HCT116 (cell line): ENCODE data around the gene MT4. TPM values are rescaled to one million over a fixed set of nuclear protein-coding genes. Genes with fewer than 3 reads are reported as not detected.
A peak's percentile ranks its signal among the peaks of the same experiment; 100 is the strongest.

Experiments used
- ATAC-seq: fragments of 200-7000 bp; cut with Tn5 transposase; 2 replicates; pipeline ENCODE4 v1.9.1; 2020; ENCODE audit warnings: mild to moderate bottlenecking, moderate library complexity
- BruUV-seq: library from RNA; stranded (reverse); fragments of 400-500 nt; replicated peaks from 2 replicates; lab custom pipeline; 2021; lab: Mats Ljungman, UMichigan
- CTCF ChIA-PET: fragments of 300-600 bp; sonication (Branson Sonifier 250); formaldehyde crosslinking; loops from one replicate; lab custom pipeline; 2021; ENCODE audit warnings: antibody characterized with exemption; lab: Charles Lee
- POLR2A ChIA-PET: fragments of 300-600, 350-600 bp; sonication (Branson Sonifier 250); formaldehyde crosslinking; loops from one replicate; lab custom pipeline; 2021; ENCODE audit warnings: antibody characterized with exemption; lab: Charles Lee
- RAD21 ChIA-PET, 2 experiments: fragments of 300-600 bp; sonication (Branson Sonifier 250); formaldehyde crosslinking; loops; one replicate each; lab custom pipeline; 2023; ENCODE audit warnings: low total read pairs in 2 of 2; ENCODE audit not compliant: uncharacterized antibody in 2 of 2, unreplicated experiment in 2 of 2, low non-redundant PET in 1 of 2; lab: Charles Lee
- DNase-seq: peaks from one replicate; pipeline ENCODE4 v3.0.0-alpha.2; 2010; ENCODE audit warnings: low read depth, low spot score
- H2AFZ ChIP-seq: fragments of 200-600 bp; shearing (Covaris generic), sonication (generic); 2 replicates; pipeline ENCODE4 v1.6.1; 2017; ENCODE audit warnings: low read depth, mixed run types, mixed read lengths, antibody characterized with exemption, low read length; ENCODE audit not compliant: poor library complexity, severe bottlenecking
- H3K27ac ChIP-seq: 2 replicates; pipeline ENCODE4 v1.5.1; 2012; ENCODE audit warnings: low read depth, low read length
- H3K27me3 ChIP-seq: fragments of 200-600 bp; sonication (generic); 2 replicates; pipeline ENCODE4 v1.6.1; 2016; ENCODE audit warnings: mixed run types, low read length, mixed read lengths; ENCODE audit not compliant: insufficient read depth
- H3K36me3 ChIP-seq, 2 experiments: fragments of 200-500 bp in 1 of 2; fragments of 200-600 bp in 1 of 2; sonication (Bioruptor generic) in 1 of 2; sonication (generic) in 1 of 2; 2 replicates each; pipeline versions ENCODE4 v1.5.1 to v1.6.1; 2014 to 2016; ENCODE audit warnings: low read length in 2 of 2, inconsistent platforms in 1 of 2, mixed read lengths in 1 of 2, mixed run types in 1 of 2; ENCODE audit not compliant: insufficient read depth in 2 of 2, control insufficient read depth in 1 of 2
- H3K4me1 ChIP-seq, 2 experiments: fragments of 200-600 bp in 1 of 2; sonication (generic) in 1 of 2; 2 replicates each; pipeline versions ENCODE4 v1.5.1 to v1.6.1; 2012 to 2017; ENCODE audit warnings: low read length in 2 of 2, inconsistent platforms in 1 of 2, mild to moderate bottlenecking in 1 of 2, mixed read lengths in 1 of 2, mixed run types in 1 of 2, moderate library complexity in 1 of 2; ENCODE audit not compliant: insufficient read depth in 2 of 2, control insufficient read depth in 1 of 2
- H3K4me2 ChIP-seq: fragments of 200-600 bp; sonication (generic); 2 replicates; pipeline ENCODE4 v1.6.1; 2017; ENCODE audit warnings: mixed run types, low read length, mixed read lengths
- H3K4me3 ChIP-seq, 2 experiments: fragments of 200-600 bp in 1 of 2; sonication (generic) in 1 of 2; replicated peaks in 1 of 2; 2 replicates each; pipeline ENCODE4 v1.5.1; 2011 to 2016; ENCODE audit warnings: low read length in 2 of 2, control low read depth in 1 of 2, low read depth in 1 of 2, mild to moderate bottlenecking in 1 of 2, mixed read lengths in 1 of 2, mixed run types in 1 of 2
- H3K79me2 ChIP-seq: fragments of 200-600 bp; sonication (generic); 2 replicates; pipeline ENCODE4 v1.6.1; 2017; ENCODE audit warnings: mild to moderate bottlenecking, mixed run types, low read length, moderate library complexity, mixed read lengths; ENCODE audit not compliant: insufficient read depth
- H3K9ac ChIP-seq: fragments of 200-600 bp; sonication (generic); 2 replicates; pipeline ENCODE4 v1.6.1; 2016; ENCODE audit warnings: low read length, mixed read lengths
- H3K9me2 ChIP-seq: fragments of 200-600 bp; sonication (generic), shearing (Covaris generic); 2 replicates; pipeline ENCODE4 v1.6.1; 2017; ENCODE audit warnings: mixed run types, mild to moderate bottlenecking, moderate library complexity; ENCODE audit not compliant: insufficient read depth
- H3K9me3 ChIP-seq, 2 experiments: fragments of 200-500 bp in 1 of 2; fragments of 200-600 bp in 1 of 2; sonication (Bioruptor generic) in 1 of 2; sonication (generic) in 1 of 2; 2 replicates each; pipeline ENCODE4 v1.6.1; 2014 to 2017; ENCODE audit warnings: low read length in 2 of 2, mixed read lengths in 2 of 2, inconsistent platforms in 1 of 2, low read depth in 1 of 2, mild to moderate bottlenecking in 1 of 2, mixed run types in 1 of 2, moderate library complexity in 1 of 2; ENCODE audit not compliant: control insufficient read depth in 1 of 2, insufficient read depth in 1 of 2
- H4K20me1 ChIP-seq: fragments of 200-600 bp; sonication (generic), shearing (Covaris generic); 2 replicates; pipeline ENCODE4 v1.6.1; 2017; ENCODE audit warnings: mixed run types, mild to moderate bottlenecking, moderate library complexity; ENCODE audit not compliant: insufficient read depth
- CEBPB ChIP-seq: IDR thresholded peaks from 2 replicates; pipeline ENCODE4 v1.6.1; 2012; ENCODE audit warnings: low read depth
- EZH2 ChIP-seq: fragments of 200-600 bp; sonication (generic); IDR thresholded peaks from 2 replicates; pipeline ENCODE4 v1.6.1; 2017; ENCODE audit warnings: antibody characterized with exemption, mixed run types
- RAD21 ChIP-seq: IDR thresholded peaks from 2 replicates; pipeline ENCODE4 v1.6.1; 2012; ENCODE audit warnings: low read depth, mild to moderate bottlenecking
- intact Hi-C: fragments of 100-400 bp; cut with micrococcal nuclease; formaldehyde crosslinking; loops from 2 replicates; pipeline ENCODE4 v1.10.0; 2022
- total RNA-seq: library from RNA; stranded (reverse); gene quantifications from one replicate; pipeline ENCODE4 v1.2.1, GENCODE V29; 2021; ENCODE audit not compliant: unreplicated experiment
- TF ChIP-seq, protein P1 (sequence below): IDR thresholded peaks from 2 replicates; pipeline ENCODE4 v1.6.1; 2011; ENCODE audit warnings: mild to moderate bottlenecking, low read length, moderate library complexity; ENCODE audit not compliant: insufficient replicate concordance; ENCODE audit errors: extremely low read depth

MT4 gene
- total RNA-seq, 1 experiment from 2014 or later = not detected

DNA sequence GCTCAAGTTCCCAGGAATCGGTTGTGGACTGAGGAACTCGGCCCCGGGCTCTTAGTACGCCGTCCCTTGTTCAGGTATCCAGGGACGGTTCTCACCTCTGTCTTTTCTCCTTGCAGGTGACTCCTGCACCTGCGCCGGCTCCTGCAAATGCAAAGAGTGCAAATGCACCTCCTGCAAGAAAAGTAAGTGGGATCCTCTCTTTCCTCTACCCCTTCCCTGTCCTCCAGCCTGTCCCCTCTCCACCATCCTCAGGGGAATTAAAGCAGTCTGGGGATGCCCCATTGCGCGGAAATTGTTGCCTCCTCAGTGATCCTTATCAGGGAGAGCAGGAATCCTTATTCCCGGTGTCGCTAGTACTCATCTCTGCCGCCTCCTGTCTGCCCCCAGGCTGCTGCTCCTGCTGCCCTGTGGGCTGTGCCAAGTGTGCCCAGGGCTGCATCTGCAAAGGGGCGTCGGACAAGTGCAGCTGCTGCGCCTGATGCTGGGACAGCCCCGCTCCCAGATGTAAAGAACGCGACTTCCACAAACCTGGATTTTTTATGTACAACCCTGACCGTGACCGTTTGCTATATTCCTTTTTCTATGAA, 44.1 kb downstream of the MT4 start:
- H2AFZ ChIP-seq = no peak overlapping the region
- CTCF ChIA-PET = interaction anchor here (0.9 to 1.7 kb wide), 6 partner anchors 8 to 253 kb away, joined by 3 to 8 read pairs (median 4); no protein-coding TSS in a partner anchor
- H3K79me2 ChIP-seq = peaks cover 14% of the 10 kb centered on the region
- intact Hi-C loops = loop anchor here (1.0 to 2.0 kb wide), 2 partner anchors 16 to 74 kb away; partner anchors contain the start of genes MT1E and MT1X
- DNase-seq (no peak), ATAC-seq (no peak)
- RAD21 ChIA-PET = interaction anchor here (0.6 to 1.0 kb wide), 2 partner anchors 8 to 17 kb away, joined by 5 to 7 read pairs; partner anchors contain the start of gene MT1E (in 1 of the 2)
- H3K9ac ChIP-seq = peak overlapping the region; percentile 91
- TSS peak; percentile 97 for BruUV-seq
- H3K4me2 ChIP-seq = peak overlapping the region; percentile 95
- no peaks in the 10 kb centered on the region for H3K9me2 ChIP-seq
- no peaks in the 10 kb centered on the region for H3K36me3 ChIP-seq
- no peaks in the 10 kb centered on the region for H3K27me3 ChIP-seq
- peak overlapping the region; percentile 63 to 85 for H3K4me3 ChIP-seq
- TF ChIP-seq, protein P1, sequence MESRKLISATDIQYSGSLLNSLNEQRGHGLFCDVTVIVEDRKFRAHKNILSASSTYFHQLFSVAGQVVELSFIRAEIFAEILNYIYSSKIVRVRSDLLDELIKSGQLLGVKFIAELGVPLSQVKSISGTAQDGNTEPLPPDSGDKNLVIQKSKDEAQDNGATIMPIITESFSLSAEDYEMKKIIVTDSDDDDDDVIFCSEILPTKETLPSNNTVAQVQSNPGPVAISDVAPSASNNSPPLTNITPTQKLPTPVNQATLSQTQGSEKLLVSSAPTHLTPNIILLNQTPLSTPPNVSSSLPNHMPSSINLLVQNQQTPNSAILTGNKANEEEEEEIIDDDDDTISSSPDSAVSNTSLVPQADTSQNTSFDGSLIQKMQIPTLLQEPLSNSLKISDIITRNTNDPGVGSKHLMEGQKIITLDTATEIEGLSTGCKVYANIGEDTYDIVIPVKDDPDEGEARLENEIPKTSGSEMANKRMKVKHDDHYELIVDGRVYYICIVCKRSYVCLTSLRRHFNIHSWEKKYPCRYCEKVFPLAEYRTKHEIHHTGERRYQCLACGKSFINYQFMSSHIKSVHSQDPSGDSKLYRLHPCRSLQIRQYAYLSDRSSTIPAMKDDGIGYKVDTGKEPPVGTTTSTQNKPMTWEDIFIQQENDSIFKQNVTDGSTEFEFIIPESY = no peak
- TF ChIP-seq CEBPB (no peak), RAD21 (no peak), EZH2 (no peak)
- POLR2A ChIA-PET = interaction anchor here (0.8 to 16.1 kb wide), 10 partner anchors 9 to 133 kb away, joined by 3 to 344 read pairs (median 3); partner anchors contain the start of genes MT1E and MT1F
- H3K27ac ChIP-seq = peak overlapping the region; percentile 96
- H3K9me3 ChIP-seq = no peaks in the 10 kb centered on the region
- no peaks in the 10 kb centered on the region for H4K20me1 ChIP-seq
- H3K4me1 ChIP-seq = peaks cover 68 to 87% of the 10 kb centered on the region in 2 experiments
